ENCODE results near the gene PPIP5K2. TPM values are rescaled to one million over a fixed set of nuclear protein-coding genes. Genes with fewer than 3 reads are reported as not detected.

PPIP5K2 gene
- total and polyA plus RNA-seq, 2 donors (not counting 3 experiments of a cell fraction or from before 2014, with no cell fraction given) = 20.8 to 69.4 TPM

GRCh38 chr5:103247118-103247517, 127.0 kb downstream of the PPIP5K2 start:
- dilution Hi-C loops (cut with MboI; ENCODE audit: extremely low pct_ligation_motif_present, low sequenced_read_pairs) = no loop called here
- Histone ChIP-seq H2AFZ (ENCODE audit: low read depth, low read length) (no peak overlapping the region), H3K9me3 (replicated peaks; ENCODE audit: control insufficient read depth, insufficient read depth, low read length) (no peaks in the 10 kb centered on the region), H3K27ac (ENCODE audit: insufficient read depth, low read depth, low read length) (no peak overlapping the region), H3K4me1 (ENCODE audit: control insufficient read depth, extremely low read depth, insufficient read depth, low read length) (no peaks in the 10 kb centered on the region), H3K79me2 (ENCODE audit: control insufficient read depth, insufficient read depth, low read length) (no peaks in the 10 kb centered on the region), H3K9me1 (replicated peaks; ENCODE audit: control insufficient read depth, extremely low read depth, insufficient read depth, low read length) (no peaks in the 10 kb centered on the region), H3K36me3 (ENCODE audit: control insufficient read depth in 2 of 2, extremely low read depth in 1 of 2, insufficient read depth in 2 of 2, low read length in 2 of 2) (no peaks in the 10 kb centered on the region), H3K9ac (replicated peaks; ENCODE audit: extremely low read depth, insufficient read depth, low read length) (no peak overlapping the region), H3K4me2 (ENCODE audit: insufficient read depth, low read length) (no peak overlapping the region), H3K27me3 (ENCODE audit: control insufficient read depth in 2 of 2, insufficient read depth in 2 of 2, low read length in 2 of 2) (peaks cover 2 to 9% of the 10 kb centered on the region in 2 experiments), H3K4me3 (replicated peaks in 1 of 3; ENCODE audit: insufficient read depth in 1 of 3, low read depth in 1 of 3, low read length in 3 of 3) (no peak overlapping the region), H4K20me1 (replicated peaks; ENCODE audit: control insufficient read depth, extremely low read depth, insufficient read depth, low read length) (no peaks in the 10 kb centered on the region)
- no TSS peak for BruUV-seq (replicated peaks)
- intact Hi-C loops (cut with micrococcal nuclease) = no loop called here
- FAIRE-seq = no peak
- no peak for DNase-seq (ENCODE audit: low read depth, low spot score)
- TF ChIP-seq POLR2A (IDR thresholded peaks at IDR 0.05; ENCODE audit: low read depth, low read length) (no peak), EZH2 (IDR thresholded peaks at IDR 0.05; ENCODE audit: borderline replicate concordance, low read depth, low read length, severe bottlenecking) (no peak), MYC (IDR thresholded peaks at IDR 0.05; ENCODE audit: low read depth, low read length) (no peak), GATA2 (IDR thresholded peaks at IDR 0.05; ENCODE audit: insufficient read depth, insufficient read length, low read depth, low read length) (no peak), FOS (IDR thresholded peaks at IDR 0.05; ENCODE audit: borderline replicate concordance, insufficient read depth, low read length) (no peak), MAX (IDR thresholded peaks at IDR 0.05; ENCODE audit: insufficient read depth, insufficient read length) (no peak), JUN (IDR thresholded peaks at IDR 0.05; ENCODE audit: borderline replicate concordance, insufficient read depth, insufficient read length, low read depth) (no peak), POLR2AphosphoS5 (IDR thresholded peaks at IDR 0.05; ENCODE audit: insufficient read depth, low read depth, low read length) (no peak)
- TF ChIP-seq, protein P1, sequence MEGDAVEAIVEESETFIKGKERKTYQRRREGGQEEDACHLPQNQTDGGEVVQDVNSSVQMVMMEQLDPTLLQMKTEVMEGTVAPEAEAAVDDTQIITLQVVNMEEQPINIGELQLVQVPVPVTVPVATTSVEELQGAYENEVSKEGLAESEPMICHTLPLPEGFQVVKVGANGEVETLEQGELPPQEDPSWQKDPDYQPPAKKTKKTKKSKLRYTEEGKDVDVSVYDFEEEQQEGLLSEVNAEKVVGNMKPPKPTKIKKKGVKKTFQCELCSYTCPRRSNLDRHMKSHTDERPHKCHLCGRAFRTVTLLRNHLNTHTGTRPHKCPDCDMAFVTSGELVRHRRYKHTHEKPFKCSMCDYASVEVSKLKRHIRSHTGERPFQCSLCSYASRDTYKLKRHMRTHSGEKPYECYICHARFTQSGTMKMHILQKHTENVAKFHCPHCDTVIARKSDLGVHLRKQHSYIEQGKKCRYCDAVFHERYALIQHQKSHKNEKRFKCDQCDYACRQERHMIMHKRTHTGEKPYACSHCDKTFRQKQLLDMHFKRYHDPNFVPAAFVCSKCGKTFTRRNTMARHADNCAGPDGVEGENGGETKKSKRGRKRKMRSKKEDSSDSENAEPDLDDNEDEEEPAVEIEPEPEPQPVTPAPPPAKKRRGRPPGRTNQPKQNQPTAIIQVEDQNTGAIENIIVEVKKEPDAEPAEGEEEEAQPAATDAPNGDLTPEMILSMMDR (IDR thresholded peaks at IDR 0.05; ENCODE audit: extremely low read depth in 1 of 2, insufficient read depth in 1 of 2, low read depth in 1 of 2, low read length in 2 of 2) = no peak
- ChIA-PET CTCF (interaction anchor here (1.1 to 1.6 kb wide), 2 partner anchors 9 to 23 kb away, joined by 4 to 6 read pairs; no protein-coding TSS in a partner anchor), POLR2A (no interaction called here)
